HG02973 (cell line): ENCODE measurements around the gene TDRD1.

Source experiments
- ATAC-seq: cut with Tn5 transposase; IDR thresholded peaks from one replicate; pipeline ENCODE4 v1.9.1; 2021; ENCODE audit warnings: moderate library complexity; ENCODE audit not compliant: unreplicated experiment

Gene TDRD1

DNA sequence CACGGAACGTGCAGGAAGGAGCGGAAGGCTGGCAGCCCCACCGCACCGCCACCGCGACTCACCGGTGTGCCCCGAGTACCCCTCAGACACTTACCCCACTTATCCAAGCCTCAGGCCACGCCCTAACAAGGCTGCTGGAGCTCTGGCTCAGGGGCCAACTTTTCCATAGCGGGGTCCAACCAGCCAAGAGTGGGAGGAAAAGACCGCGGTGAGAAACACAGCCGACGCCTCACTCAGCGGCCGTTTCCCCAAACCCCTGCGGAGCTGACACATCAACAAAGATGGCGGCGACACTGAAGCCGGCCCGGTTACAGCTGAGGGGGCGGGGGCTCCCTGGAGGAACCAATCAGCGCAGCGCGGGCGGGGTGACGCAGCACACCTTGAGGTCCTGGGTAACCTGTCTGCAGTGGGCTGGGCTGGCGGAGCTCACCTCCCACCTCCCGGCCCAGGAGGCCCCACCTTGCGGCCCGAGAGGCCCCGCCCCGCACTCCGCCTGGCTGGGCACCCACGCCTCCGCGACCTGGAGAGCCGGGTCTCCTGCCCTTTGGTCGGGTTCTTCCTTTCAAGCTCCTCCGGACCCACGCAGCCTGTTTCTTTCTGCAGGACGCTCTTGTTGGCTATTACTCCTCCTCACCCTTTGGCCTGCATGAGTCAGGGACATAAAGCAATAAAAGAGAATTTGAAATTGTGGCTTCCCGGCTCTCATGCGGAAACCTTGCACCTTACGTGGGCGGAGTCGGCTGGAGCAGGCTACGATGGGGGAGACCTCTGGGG is 5.0 kb upstream of the TDRD1 start, which contains the start of gene CCDC186:
Gene CCDC186, minus strand, starts transcription at position 283 of the 774 bp plus-strand sequence. CDS start 10,935 bp downstream, outside the sequence.
- ATAC-seq = peak; percentile 99

DNA sequence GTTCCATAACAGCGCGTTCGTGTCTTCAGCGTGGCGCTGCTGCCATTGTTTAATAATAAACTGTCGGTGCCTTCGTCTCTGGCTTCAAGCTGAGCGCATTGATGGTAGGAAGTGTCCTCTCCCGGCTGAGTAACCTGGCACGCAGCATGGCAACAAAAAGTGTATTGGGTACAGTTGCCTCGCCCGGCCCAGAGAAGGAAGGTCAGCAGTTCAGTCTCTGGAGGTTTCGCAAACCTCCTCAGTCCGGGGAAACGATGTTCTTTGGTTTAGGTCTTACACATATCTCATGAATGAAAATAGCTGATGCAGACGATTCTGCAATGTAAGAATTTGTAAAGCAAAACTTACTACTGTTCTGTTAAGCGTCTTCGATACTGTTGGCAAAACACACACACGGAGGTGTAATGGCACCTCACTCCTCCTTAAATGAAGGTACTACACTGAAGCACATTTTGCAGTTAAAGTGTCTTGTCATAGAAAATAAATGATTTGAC is 4.4 kb upstream of the TDRD1 start:
- ATAC-seq = peak; percentile 3

DNA sequence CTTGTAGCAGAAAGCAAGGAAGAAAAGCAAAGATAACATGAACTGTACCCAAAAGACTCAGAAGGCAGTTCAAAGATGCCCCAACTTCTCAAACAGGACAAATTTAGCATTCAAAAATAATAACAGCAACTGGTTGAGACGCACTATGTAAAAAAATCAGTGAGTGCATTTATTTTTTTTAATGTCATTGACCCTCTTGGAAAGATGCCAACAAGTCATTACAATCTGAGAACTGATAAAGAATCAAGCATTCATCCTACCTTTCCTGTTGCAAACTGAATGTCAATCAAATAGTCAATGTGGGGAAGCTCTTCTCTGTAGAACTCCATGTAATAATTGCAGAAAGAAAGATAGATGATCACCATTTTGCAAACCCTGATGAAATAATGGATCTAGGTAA is 3.5 kb upstream of the TDRD1 start:
- no peak for ATAC-seq

DNA sequence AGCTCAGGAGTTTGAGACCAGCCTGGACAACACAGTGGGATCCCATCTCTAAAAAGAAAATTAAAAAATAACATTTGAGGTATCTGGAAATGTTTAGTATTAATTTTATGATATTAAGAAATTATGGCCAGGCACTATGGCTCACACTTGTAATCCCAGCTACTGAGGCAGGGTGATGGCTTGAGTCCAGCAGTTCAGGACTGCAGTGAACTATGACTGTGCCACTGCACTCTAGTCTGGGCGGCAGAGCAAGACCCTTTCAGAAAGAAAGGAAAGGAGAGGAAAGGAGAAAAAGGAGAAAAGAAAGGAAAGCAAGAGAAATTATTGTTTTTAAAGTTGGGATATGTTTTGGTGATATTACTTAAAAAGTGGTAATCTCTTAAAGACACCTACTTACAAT is 2.6 kb upstream of the TDRD1 start:
- ATAC-seq = no peak

DNA sequence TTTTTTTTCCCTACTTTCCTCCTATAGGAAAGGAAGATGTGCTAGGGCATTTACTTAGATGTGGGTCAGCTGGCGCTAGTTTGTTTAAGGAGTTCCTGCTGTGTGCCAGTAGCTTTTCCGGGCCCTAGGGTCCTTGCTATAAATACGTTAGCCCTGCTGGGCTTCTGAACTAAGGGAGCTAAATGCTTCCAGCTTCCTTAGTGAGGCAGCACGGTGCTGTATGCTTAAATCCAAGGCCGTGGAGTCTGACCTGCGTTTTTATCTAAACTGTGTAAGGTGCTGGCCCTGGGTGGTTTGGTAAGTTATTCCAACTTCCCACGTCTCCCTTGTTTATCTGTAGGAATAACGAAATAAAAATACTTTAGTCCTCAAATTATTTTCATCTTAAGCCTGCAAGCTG is 594 bp downstream of the TDRD1 start:
- ATAC-seq = no peak

DNA sequence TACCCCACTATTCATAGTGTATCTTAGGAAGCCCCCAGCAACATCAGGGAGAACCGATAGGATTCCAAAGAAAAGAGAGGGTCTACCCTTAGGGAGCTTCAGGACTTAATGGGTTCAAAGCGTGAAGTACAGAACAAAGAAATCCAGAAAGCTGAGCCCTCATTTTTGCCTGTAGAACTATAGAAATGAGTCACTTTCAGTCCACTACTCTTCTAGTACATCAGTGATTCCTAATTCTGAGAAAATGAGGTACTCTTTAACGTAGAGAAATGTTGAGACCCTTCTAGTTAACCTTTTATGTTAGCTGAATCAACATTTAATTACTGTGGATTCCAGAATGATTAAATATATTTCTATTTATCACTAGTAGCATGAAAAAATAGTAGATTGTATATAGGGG is 1.8 kb downstream of the TDRD1 start:
- no peak for ATAC-seq

DNA sequence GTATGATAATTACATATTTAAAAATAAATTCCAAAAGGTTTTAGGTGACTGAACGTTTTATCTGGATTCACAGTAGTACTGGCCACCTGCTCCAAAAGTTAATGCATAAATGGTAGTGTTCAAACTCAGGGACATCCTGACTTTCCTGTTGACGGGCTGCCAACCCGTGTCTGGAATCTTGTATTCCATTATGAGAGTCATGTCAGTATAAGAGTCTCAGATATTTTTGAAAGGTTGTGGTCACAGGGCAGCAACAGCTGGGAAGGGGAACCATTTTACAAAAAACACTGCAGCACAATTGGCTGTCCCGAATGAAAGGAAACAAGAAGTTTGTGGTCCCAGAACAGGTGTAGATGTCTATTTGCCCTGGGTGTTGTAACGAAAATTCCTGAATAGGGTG is 2.8 kb downstream of the TDRD1 start:
- ATAC-seq = no peak

DNA sequence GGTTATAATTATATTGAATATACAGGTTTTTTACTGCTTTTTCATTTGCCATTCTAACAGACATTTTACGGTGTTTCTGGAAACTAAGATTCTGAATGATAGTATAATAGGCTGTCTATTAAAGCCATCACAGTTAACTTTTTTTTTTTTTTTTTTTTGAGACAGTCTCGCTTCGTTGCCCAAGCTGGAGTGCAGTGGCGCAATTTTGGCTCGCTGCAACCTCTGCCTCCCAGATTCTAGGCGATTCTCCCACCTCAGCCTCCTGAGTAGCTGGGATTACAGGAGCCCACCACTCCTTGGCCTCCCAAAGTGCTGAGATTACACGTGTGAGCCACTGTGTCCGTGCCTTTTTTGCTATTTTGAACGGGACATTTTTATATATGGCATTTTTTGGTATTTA is 4.4 kb downstream of the TDRD1 start:
- no peak for ATAC-seq

DNA sequence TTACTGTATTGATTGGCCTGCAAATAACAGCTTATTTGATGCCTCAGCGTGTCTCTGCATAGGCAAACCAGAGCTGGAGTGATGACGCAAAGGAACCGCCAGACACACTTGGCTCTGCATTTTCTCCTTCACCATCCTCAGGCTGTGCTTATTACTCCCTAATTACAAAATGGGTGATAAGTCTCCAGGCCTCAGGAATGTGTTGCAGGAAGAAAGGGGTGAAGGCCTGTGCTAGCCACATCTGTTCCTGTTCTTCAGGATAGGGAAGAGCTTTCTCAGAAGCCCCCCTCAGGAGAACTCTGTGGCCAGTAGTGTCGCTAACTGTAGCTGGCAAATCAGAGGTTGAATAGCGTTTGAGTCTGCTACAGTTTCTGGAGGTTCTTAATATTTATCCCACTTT is 5.1 kb downstream of the TDRD1 start:
- ATAC-seq = no peak

DNA sequence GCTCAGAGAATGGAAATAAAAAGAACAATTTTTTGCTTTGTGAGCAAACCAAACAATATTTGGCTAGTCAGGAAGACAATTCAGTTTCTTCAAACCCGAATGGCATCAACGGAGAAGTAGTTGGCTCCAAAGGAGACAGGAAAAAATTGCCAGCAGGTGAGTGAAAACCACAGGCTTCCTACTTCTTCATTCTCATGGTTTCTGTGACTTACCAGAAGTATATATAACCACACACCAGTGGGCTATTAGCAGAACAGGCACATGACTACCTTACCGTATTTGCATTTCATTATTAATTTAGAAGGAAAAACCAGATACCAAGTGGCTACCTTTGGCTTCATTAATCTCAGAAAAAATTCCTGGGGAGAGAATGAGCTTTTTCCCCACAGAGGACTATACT is 8.8 kb downstream of the TDRD1 start:
- no peak for ATAC-seq

DNA sequence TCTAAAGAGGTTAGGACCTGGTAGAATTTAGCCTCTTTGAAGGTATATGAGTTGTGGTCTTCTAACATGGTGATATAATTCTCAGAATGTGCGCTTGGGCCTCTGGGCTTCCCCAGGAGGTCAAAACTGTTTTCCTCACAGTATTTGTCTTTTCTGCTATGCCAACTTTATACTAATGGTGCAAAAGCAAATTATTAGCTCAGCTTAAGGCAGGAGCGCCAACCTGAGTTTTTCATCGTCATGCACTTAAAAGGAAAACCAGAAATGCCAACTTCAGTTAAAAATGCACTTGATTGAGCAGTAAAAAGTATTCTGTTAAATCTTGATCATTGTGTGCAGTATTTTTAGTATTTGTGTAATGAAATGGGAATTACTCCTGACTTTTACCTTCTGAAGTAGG is 9.7 kb downstream of the TDRD1 start:
- no peak for ATAC-seq

DNA sequence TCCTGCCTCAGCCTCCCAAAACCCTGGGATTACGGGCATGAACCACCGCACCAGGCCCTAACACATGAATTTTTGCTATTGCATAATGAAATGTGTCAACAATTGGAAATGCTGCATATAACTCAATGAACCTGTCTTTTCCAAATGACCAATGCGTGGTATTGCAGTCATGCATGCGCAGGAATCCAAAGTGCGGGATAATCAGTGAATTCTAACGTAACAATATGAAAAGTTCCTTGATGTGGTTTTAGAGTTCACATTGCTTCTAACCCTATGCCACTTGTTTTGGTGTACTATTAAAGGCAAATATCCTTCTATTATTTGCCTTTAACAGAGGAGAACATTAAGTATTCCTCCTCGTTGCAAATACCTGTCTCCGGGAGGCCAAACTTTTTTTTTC is 10.5 kb downstream of the TDRD1 start:
- ATAC-seq = no peak

DNA sequence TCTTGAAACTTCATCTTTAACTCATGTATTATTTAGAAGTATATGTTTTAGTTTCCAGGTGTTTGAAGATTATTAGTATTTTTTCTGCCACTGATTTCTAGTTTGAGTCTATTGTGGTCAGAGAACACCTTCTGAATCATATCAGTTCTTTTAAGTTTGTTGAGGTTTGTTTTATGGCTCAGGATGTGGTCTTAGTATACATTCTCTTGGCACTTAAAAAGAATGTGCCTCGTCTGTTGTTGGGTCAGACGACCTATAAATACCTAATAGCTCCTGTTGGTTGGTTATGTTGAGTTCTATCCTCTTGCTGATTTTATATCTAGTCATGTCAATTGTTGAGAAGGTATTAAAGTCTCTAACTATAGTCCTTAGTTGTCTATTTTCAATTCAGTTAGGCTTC is 15.9 kb downstream of the TDRD1 start:
- ATAC-seq = peak; percentile 95

DNA sequence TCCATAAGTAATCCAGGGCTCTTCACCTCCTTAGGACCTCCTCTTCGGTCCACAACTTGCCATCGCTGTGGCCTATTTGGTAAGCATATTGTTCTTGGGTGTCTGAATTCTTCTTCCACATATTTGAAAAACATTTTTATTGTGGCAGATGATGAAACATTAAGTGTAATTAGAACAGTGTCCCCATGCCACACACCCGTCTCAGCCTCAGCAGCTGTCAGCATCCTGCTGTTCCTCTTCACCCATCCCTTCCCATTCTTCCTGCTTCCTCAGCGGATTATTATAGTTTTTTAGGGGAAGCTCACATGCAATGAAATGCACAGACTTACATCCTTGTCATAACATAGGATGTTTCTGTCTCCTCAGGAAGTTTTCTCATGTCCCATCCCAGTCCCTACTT is 20.1 kb downstream of the TDRD1 start:
- no peak for ATAC-seq

DNA sequence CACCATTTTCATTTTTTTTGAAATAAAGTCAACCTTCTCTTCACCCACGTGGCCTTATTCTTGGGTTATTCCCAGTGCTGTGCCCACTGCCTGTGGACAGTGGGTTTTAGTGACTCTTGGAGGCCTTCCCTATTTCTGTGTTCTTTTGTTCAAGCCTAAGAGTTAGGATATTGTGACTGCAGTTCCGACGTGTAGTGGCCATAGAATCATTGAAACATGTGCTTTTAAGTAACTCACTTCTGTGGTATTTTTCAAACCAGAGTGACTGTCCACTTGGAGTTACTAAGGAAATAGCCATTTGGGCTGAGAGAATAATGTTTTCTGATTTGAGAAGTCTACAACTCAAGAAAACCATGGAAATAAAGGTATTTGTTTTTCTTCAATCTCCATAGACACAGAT is 23.7 kb downstream of the TDRD1 start:
- ATAC-seq = no peak

DNA sequence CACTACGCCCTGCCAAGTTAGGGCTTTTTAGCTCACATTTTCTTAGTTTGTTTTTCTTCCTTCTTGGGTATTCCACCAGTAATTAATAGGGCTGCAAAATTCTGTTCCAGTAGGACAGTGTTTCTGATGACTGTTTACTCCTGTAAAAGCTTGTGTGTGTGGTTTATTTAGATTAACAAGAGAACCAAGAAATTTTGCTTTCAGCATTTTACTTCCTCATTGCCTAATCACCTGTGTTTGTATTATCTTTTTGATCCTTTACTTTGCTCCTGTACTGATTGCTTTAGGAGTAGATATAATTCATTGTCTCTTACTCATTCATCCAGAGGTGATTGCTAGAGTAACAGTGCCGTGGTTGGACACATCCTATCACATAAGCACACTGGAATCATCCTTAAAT is 27.7 kb downstream of the TDRD1 start:
- no peak for ATAC-seq

DNA sequence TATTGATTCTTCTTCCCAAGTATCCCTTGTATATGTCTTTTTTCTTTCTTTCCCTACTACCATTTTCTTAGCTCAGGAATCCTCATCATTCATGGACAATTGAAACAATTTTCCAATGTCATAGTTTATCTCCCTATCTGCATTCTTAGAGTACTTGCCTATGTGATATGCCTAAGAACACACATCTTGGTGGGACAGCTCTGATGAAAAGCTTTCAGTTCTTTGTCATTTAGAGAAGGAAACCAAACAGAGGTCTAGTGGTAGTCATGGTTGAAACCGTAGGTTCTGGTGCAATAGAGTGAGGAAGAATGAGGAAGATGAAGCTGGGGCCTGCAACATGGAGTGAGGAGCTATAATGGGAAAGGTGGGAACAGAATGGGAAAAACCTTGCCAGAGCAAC is 28.2 kb downstream of the TDRD1 start:
- no peak for ATAC-seq

DNA sequence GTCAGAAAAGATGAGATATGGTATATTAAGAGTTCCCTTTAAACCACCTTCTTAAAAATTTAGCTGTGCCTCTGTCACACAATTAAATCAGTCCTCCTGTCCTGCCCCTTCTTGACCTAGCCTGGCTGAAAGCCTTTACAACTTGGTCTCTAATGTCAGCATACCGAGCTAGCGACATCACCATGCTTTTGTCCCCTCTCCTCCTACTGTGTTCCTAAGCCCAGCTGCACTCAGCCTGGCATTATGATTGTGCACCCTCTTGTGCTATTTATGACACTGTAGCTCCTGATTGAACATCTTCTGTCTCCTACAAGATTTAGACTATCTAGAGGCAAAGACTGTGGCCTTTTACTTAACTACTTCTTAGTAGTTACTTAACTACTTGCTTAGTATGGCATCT is 29.2 kb downstream of the TDRD1 start:
- no peak for ATAC-seq

DNA sequence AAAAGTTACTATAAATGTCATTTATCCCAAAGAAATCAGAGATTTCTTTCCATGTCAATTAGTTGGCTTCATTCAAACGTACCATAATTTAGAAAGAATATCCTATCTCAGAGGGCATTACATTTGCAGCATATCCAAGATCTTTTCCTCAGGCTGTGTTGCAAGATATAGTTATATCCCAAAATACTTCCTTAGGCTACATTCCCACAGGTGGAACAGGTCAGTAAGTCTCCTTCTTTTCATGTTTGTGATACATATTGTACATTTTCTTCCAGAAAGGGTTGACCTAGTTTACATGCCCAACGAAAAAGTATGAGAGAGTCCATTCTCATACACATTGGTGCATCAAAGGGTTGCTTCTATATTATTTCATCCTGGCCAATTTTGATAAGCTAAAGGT is 33.0 kb downstream of the TDRD1 start:
- ATAC-seq = no peak

DNA sequence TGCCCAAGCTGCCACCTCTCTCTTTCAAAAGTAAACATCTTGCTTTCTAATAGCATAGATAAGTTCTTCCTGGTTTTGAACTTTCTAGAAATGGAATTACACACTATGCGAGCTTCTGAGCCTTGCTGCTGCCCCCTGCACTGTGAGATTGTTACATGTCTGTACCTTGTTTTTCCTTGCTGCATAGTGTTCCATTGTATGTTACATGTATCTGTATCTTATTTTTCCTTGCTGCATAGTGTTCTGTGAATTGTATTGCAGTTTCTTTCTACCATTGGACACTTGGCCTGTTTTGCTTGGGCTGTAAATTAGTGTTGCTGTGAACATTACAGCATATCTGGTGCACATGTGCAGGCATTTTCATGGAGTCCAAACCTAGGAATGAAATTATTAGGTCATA is 35.9 kb downstream of the TDRD1 start:
- no peak for ATAC-seq

DNA sequence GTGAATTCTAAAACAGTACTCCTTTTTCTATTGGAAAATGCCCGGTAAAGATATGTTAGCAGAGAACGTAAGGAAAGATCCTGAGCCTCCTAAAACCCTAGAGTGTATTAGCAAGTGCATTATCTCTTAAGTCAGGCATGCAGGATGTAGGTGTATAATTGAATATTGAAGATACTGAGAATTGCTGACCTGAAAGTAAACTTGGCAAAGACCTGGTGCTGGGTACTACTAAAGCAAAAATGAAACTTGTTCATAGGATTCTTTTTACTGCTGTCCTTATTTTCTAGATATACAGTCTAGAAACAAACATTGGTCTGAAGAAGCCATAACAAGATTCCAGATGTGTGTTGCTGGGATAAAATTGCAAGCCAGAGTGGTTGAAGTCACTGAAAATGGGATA is 41.1 kb downstream of the TDRD1 start:
- no peak for ATAC-seq

DNA sequence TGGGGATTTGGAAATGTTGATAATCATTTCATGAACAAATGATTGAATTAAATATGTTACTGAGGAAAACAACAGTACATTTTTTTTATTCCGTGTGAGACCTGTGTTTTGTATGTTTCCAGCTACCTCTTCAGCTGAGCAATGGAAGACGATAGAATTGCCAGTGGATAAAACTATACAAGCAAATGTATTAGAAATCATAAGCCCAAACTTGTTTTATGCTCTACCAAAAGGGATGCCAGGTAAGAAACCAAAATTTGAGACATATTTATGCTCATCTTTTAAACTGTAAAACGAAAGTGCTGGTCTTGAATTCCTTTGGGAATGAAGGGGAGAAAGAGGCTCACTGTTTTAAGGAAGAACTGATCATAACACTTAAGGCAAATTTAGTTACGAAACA is 42.1 kb downstream of the TDRD1 start:
- ATAC-seq = no peak

DNA sequence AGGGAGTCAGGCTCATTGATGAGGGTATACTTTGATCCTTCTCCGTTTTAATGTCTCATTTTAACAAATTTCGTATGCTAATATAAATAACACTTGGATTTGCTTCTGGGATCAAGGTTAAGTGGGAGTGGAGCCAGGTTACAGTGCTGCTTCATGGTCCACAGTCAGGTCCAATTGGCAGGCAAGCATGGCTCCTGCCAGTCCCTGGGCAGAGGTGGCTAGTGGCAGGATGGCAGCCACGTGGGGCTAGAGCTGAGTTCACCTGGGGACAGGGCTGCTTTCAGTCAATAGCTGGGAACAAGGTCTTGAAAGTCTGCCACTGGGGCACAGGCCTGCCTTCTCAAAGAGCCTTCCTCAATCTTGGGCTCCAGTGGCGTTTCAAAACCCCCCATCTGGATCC is 43.9 kb downstream of the TDRD1 start:
- ATAC-seq = no peak
